ENCODE data around the gene NPL.

Gene NPL

DNA sequence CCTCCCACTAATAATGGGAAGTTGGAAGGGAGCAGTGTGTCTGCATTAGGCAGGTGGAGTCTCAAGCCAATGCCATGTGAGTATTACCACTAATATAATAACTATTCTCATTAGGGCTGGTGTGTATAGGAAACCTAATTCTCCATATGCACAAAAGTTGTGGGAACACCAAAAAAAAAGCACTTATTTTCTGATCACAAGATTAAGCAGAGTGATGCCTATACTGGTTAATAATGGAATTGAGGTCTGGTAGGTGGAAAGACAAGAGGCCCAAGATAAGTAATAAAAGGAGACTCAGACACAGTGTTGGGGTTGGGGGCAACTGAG lies 7.0 kb upstream of the NPL start:
- Histone ChIP-seq H3K27me3 (ENCODE audit: control insufficient read depth, insufficient read depth, low read length) (no peaks in the 10 kb centered on the region), H3K4me1 (ENCODE audit: control insufficient read depth, insufficient read depth, low read length) (no peaks in the 10 kb centered on the region), H3K4me3 (ENCODE audit: low read length) (no peak overlapping the region), H3K36me3 (ENCODE audit: control insufficient read depth, insufficient read depth, low read length) (no peaks in the 10 kb centered on the region), H3K9ac (ENCODE audit: low read length) (no peak overlapping the region), H3K9me3 (ENCODE audit: control insufficient read depth, low read length) (no peaks in the 10 kb centered on the region)

DNA sequence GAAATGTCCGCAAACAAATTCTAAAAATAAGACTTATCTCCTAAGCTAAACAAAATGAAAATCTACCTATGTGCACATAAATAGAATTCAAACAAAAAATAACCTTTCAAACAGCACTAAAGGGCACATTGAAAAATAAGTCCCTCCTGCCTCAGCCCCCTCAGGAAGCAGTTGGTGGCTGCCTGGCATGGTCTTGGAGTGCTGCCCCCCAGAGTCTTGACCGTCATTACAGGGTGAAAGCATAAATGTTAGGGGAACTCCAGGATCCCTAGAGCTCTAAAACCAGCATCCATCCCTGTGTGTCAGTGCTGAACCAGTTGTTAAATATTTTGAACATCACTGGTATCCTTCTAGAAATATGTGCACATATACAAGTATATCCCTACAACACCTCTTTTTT lies 6.5 kb upstream of the NPL start:
- Histone ChIP-seq H3K4me3 (ENCODE audit: low read length) (no peak overlapping the region), H3K36me3 (ENCODE audit: control insufficient read depth, insufficient read depth, low read length) (no peaks in the 10 kb centered on the region), H3K9me3 (ENCODE audit: control insufficient read depth, low read length) (no peaks in the 10 kb centered on the region), H3K4me1 (ENCODE audit: control insufficient read depth, insufficient read depth, low read length) (no peaks in the 10 kb centered on the region), H3K9ac (ENCODE audit: low read length) (no peak overlapping the region), H3K27me3 (ENCODE audit: control insufficient read depth, insufficient read depth, low read length) (no peaks in the 10 kb centered on the region)

DNA sequence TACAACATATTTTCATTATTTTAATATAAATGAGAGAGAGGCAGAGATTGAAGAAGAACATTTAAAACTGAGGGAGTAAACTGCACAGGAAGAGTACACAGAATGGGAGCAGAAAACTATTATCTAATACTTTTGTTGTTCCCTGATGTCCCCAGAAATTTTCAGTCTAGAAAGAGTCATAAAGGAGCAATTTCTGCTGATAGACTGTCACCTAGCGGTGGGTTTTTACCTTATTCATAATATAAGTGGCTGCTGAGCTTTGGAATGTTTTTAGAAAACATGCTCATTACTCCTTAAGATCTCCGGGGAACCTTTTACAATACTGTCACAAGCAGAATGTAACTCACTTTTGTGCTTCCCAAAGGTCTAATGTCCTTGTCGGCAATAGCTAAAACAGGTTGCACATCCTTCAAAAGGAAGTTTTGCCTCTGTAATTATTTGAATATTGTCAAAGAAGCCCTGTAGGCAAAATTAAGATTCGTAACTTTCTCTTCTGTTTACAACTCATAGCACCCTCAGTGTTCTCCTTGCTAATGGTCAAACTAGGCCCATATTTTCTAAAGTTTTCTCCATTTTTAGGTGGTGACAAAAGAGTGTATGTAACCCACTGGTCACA lies 4.9 kb upstream of the NPL start:
- no peak overlapping the region for H3K9ac ChIP-seq (ENCODE audit: low read length)
- no peak overlapping the region for H3K4me3 ChIP-seq (ENCODE audit: low read length)
- no peaks in the 10 kb centered on the region for H3K27me3 ChIP-seq (ENCODE audit: control insufficient read depth, insufficient read depth, low read length)
- H3K36me3 ChIP-seq (ENCODE audit: control insufficient read depth, insufficient read depth, low read length) = no peaks in the 10 kb centered on the region
- H3K4me1 ChIP-seq (ENCODE audit: control insufficient read depth, insufficient read depth, low read length) = no peaks in the 10 kb centered on the region
- H3K9me3 ChIP-seq (ENCODE audit: control insufficient read depth, low read length) = no peaks in the 10 kb centered on the region

DNA sequence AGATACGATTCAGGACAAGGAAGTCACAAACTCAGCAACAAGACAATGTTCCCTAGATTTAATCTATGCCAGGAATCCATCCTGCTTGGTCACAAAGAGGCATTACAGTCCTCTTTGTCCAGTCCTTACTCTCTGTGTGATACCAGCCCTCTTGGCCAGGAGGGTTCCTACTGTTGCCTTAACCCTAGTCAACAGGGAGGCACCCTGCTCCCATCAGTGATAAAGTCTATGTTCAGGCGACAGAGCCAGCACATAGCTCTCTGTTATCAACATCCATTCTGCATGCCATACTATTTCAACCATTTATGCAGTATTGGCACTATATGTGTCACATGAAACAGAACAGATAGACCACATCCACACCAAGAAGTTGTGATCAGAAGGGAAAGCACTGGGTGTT lies 4.4 kb upstream of the NPL start:
- Histone ChIP-seq H3K4me1 (ENCODE audit: control insufficient read depth, insufficient read depth, low read length) (peaks cover 3% of the 10 kb centered on the region), H3K36me3 (ENCODE audit: control insufficient read depth, insufficient read depth, low read length) (no peaks in the 10 kb centered on the region), H3K4me3 (ENCODE audit: low read length) (no peak overlapping the region), H3K27me3 (ENCODE audit: control insufficient read depth, insufficient read depth, low read length) (no peaks in the 10 kb centered on the region), H3K9ac (ENCODE audit: low read length) (no peak overlapping the region), H3K9me3 (ENCODE audit: control insufficient read depth, low read length) (no peaks in the 10 kb centered on the region)

DNA sequence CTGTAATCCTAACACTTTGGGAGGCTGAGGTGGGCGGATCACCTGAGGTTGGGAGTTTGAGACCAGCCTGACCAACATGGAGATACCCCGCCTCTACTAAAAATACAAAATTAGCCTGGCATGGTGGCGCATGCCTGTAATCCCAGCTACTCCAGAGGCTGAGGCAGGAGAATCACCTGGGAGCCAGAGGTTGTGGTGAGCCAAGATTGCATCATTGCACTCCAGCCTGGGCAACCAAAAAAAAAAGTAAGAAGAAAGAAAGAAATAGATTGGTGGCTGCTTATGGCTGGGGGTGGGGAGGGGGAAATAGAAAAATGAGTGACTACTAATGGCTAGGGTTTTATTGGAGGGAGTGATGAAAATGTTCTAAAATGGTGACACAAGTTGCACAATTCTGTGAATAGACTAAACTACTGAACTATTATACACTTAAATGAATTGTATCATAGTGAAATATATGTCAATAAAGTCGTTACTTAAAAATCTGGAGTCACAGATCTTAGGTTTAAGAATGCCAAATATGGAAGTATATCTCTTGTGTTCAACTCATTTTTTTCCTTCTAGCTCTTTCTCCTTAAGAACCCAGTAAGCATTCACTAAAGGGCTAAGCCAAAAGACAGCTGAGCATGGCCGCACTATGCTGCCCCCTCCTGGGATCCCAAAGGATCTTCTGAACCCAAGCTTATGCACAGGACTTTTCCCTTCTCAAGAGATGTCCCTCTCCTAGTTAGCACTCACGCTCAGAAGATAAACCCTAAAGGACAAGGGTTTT lies 3.2 kb upstream of the NPL start:
- Histone ChIP-seq H3K9ac (ENCODE audit: low read length) (no peak overlapping the region), H3K36me3 (ENCODE audit: control insufficient read depth, insufficient read depth, low read length) (no peaks in the 10 kb centered on the region), H3K4me1 (ENCODE audit: control insufficient read depth, insufficient read depth, low read length) (peaks cover 5% of the 10 kb centered on the region), H3K27me3 (ENCODE audit: control insufficient read depth, insufficient read depth, low read length) (no peaks in the 10 kb centered on the region), H3K9me3 (ENCODE audit: control insufficient read depth, low read length) (no peaks in the 10 kb centered on the region), H3K4me3 (ENCODE audit: low read length) (no peak overlapping the region)

DNA sequence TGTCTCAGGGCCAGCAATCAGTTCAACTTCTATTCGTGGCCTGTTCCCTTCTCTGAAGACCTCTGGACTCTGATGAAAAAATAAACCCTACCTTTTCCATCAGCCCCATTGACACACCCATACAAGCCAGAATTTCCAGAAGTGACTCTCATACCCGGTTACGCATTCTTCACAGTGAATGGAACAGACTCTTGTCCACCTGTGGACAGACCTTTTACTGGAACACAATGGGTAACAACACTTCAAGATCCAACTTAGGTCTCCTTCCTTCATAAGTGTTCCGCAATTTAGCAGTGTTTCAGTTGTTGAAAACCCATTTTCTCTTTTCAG lies 2.6 kb upstream of the NPL start:
- Histone ChIP-seq H3K27me3 (ENCODE audit: control insufficient read depth, insufficient read depth, low read length) (no peaks in the 10 kb centered on the region), H3K9ac (ENCODE audit: low read length) (no peak overlapping the region), H3K4me1 (ENCODE audit: control insufficient read depth, insufficient read depth, low read length) (peaks cover 5% of the 10 kb centered on the region), H3K4me3 (ENCODE audit: low read length) (no peak overlapping the region), H3K36me3 (ENCODE audit: control insufficient read depth, insufficient read depth, low read length) (no peaks in the 10 kb centered on the region), H3K9me3 (ENCODE audit: control insufficient read depth, low read length) (no peaks in the 10 kb centered on the region)

DNA sequence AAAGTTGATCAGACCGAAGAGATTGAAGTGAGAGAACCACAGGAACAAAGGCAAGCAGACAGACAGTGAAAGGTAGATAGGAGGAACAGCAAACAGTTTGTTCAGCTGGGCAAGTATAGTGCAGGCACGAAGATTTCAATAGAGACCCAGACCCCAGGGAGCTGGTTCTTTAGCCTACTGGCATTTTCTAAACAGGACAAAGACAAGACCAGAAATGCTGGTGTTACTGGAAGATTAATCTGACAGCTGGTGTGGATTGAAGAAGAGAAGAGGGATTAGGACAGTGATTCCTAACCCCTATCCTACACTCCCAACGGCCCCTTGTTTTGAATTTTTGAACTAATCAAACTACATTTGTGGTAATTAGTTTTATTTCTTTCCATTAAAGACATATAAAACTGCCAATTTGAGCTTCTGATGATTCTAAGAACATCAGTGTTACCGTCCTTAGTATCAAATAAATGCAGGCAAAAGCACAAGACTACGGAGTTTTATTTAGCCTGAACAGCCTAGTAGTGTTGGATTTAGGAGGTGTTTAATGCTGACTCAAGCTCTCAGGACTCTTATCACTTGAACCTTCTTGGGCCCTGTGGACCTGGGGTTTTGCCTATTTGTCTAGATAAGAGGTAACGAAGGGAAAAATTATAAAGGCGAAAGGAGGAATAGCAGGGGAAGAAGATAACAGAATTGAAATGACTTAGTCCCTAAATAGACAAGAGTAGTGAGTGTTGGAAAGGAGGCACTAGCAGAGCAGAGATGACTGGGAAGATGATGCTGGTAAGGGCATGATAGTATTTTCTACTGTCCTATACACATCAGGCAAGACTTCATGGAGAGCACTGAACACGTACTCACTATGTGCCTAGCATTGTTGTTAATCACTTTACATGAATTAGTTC lies 2.0 kb downstream of the NPL start:
- peaks cover 10% of the 10 kb centered on the region for H3K4me1 ChIP-seq (ENCODE audit: control insufficient read depth, insufficient read depth, low read length)
- H3K9me3 ChIP-seq (ENCODE audit: control insufficient read depth, low read length) = no peaks in the 10 kb centered on the region
- H3K27me3 ChIP-seq (ENCODE audit: control insufficient read depth, insufficient read depth, low read length) = no peaks in the 10 kb centered on the region
- no peak overlapping the region for H3K4me3 ChIP-seq (ENCODE audit: low read length)
- no peaks in the 10 kb centered on the region for H3K36me3 ChIP-seq (ENCODE audit: control insufficient read depth, insufficient read depth, low read length)
- no peak overlapping the region for H3K9ac ChIP-seq (ENCODE audit: low read length)

DNA sequence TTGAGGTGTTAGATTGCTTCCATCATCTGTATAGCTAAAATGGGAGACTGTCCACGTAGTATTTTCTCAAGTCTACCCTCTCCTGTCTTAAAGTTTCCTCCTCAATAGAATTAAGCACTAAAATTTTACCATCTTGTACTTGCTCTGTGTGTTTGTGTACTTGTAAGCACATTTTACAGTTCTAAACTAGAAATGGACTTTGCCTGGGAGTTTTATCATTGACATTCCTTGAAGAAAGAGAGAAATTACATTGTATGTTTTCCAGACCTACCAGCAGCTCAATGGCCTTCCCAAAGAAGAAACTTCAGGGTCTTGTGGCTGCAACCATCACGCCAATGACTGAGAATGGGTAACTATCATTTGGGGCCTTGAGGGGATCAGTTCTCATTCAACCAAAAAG lies 4.5 kb downstream of the NPL start:
- Histone ChIP-seq H3K36me3 (ENCODE audit: control insufficient read depth, insufficient read depth, low read length) (no peaks in the 10 kb centered on the region), H3K9me3 (ENCODE audit: control insufficient read depth, low read length) (no peaks in the 10 kb centered on the region), H3K4me1 (ENCODE audit: control insufficient read depth, insufficient read depth, low read length) (peaks cover 10% of the 10 kb centered on the region), H3K9ac (ENCODE audit: low read length) (no peak overlapping the region), H3K27me3 (ENCODE audit: control insufficient read depth, insufficient read depth, low read length) (no peaks in the 10 kb centered on the region), H3K4me3 (ENCODE audit: low read length) (no peak overlapping the region)

DNA sequence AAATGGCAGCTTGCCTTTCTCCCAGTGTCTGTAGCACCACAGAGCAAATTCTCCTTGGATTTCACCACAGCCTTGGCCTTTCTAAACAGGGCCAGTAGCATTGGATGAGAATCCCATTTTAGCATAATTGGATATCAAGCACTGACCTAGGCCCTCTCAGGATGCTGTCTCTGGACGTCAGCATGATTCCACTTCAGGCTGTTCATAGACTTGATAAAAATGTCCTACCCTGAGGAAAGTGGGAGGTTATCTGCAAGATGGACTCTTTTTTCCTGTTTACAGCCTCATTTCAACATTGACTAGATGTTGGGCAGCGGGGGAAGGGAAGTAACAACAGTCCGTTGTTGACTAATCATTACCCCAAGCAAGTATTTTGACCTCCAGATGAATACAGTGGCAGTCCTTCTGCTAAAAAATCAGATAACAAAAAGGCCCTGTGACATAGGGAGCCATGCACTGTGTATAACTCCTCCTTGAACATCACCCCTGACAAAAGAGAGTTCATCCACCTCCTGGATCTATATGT lies 5.2 kb downstream of the NPL start:
- H3K36me3 ChIP-seq (ENCODE audit: control insufficient read depth, insufficient read depth, low read length) = no peaks in the 10 kb centered on the region
- H3K4me1 ChIP-seq (ENCODE audit: control insufficient read depth, insufficient read depth, low read length) = peaks cover 10% of the 10 kb centered on the region
- no peak overlapping the region for H3K9ac ChIP-seq (ENCODE audit: low read length)

DNA sequence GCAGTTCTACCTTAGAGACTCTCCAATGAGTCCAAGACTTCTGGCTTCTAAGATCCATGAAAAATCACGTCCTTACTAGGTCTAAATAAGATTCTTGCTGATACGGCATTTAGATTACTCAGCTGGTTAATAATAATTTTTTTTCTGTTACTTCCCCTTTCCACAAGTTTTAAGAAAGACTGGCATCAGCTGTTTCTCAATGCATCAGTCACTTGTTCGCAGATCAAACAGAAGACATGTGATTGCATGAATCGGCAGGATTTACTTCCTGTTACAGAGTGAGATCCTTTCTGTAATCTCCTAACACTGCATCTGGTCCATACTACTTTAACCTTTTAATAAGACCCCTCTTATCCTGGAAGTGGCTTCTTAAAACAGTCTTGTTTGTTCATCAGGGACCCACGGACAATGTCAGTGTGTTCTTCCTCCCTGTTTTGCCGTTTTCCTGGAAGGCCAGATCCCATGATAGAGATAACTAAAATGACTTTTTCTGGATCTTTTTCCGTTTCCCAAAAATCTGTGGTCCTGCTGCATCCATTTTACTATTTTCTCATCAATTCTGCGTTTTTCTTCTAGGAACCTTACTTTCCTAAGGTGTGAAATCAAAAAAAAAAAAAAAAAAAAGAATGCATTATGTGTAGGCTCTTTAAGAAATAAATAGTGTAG lies 6.1 kb downstream of the NPL start:
- peaks cover 5% of the 10 kb centered on the region for H3K4me1 ChIP-seq (ENCODE audit: control insufficient read depth, insufficient read depth, low read length)

More for the DNA sequence above, 5.2 kb downstream of the NPL start:
- Histone ChIP-seq H3K27me3 (ENCODE audit: control insufficient read depth, insufficient read depth, low read length) (no peaks in the 10 kb centered on the region), H3K4me3 (ENCODE audit: low read length) (no peak overlapping the region), H3K9me3 (ENCODE audit: control insufficient read depth, low read length) (no peaks in the 10 kb centered on the region)

DNA sequence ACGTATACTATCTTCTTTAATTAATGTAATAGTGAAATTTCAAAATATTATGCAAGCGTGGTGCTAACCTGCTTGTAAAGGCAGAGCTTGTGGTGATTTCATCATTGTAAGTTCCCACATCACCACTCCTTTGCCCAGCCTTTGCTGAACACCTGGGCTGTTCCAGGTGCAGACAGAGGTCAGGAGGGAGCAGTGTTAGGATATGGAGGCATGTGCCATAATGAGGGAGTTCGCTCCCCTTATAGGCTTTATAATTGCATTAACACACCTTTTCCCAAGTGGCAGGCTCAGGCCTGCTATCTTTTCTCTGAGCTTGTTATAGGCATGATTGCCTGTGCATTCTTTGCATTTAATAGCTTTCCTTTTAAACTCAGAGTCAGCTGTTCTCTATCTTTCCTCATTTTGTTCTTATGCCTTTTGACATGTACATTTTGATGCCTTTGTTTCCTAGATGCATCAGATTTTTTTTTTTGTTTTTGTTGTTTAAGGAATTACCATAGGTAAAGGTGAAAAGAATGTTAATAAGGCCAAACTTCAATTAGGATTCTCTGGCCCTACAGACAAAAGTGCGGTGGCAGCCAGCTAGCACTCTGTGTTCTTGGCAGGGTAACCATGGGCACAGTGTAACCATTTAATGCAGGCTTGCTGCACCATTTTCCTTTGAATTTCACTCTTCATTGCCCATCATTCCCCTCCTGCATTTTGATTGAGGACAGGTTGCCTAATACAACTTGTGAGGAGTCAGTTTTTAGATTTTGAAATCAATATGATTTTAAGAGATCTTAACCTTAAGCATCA lies 12.6 kb downstream of the NPL start:
- H3K9ac ChIP-seq (ENCODE audit: low read length) = no peak overlapping the region
- no peaks in the 10 kb centered on the region for H3K4me1 ChIP-seq (ENCODE audit: control insufficient read depth, insufficient read depth, low read length)
- H3K4me3 ChIP-seq (ENCODE audit: low read length) = no peak overlapping the region
- no peaks in the 10 kb centered on the region for H3K36me3 ChIP-seq (ENCODE audit: control insufficient read depth, insufficient read depth, low read length)
- no peaks in the 10 kb centered on the region for H3K9me3 ChIP-seq (ENCODE audit: control insufficient read depth, low read length)
- H3K27me3 ChIP-seq (ENCODE audit: control insufficient read depth, insufficient read depth, low read length) = no peaks in the 10 kb centered on the region

More for the DNA sequence above, 6.1 kb downstream of the NPL start:
- Histone ChIP-seq H3K36me3 (ENCODE audit: control insufficient read depth, insufficient read depth, low read length) (no peaks in the 10 kb centered on the region), H3K4me3 (ENCODE audit: low read length) (no peak overlapping the region), H3K27me3 (ENCODE audit: control insufficient read depth, insufficient read depth, low read length) (no peaks in the 10 kb centered on the region), H3K9ac (ENCODE audit: low read length) (no peak overlapping the region), H3K9me3 (ENCODE audit: control insufficient read depth, low read length) (no peaks in the 10 kb centered on the region)

Data from mucosa of stomach (tissue), 1 donor.